Astrocyte (in vitro differentiated cells and primary cell): ENCODE data around the gene LMAN1L. TPM values are rescaled to one million over a fixed set of nuclear protein-coding genes. Genes with fewer than 3 reads are reported as not detected.

Source experiments
- DNase-seq: peaks from one replicate; pipeline ENCODE4 v3.0.0-alpha.2; 2010; ENCODE audit warnings: low read depth
- FAIRE-seq: peaks from 2 replicates; lab custom pipeline; 2011; peaks lifted over from hg19 to GRCh38; lab: Jason Lieb, UNC
- H2AFZ ChIP-seq: 2 replicates; pipeline ENCODE4 v1.6.0; 2012; ENCODE audit warnings: low read depth, low read length, inconsistent platforms
- H3K27ac ChIP-seq: 2 replicates; pipeline ENCODE4 v1.5.1; 2011; ENCODE audit warnings: low read depth, low read length, inconsistent platforms
- H3K27me3 ChIP-seq: 2 replicates; pipeline ENCODE4 v1.6.0; 2011; ENCODE audit warnings: low read length, inconsistent platforms; ENCODE audit not compliant: insufficient read depth
- H3K36me3 ChIP-seq: 2 replicates; pipeline ENCODE4 v1.5.1; 2011; ENCODE audit warnings: low read length, inconsistent platforms; ENCODE audit not compliant: insufficient read depth
- H3K4me1 ChIP-seq: 2 replicates; pipeline ENCODE4 v1.5.1; 2011; ENCODE audit warnings: low read length, inconsistent platforms; ENCODE audit not compliant: insufficient read depth
- H3K4me2 ChIP-seq: 2 replicates; pipeline ENCODE4 v1.6.0; 2012; ENCODE audit warnings: low read length, inconsistent platforms
- H3K4me3 ChIP-seq: 2 replicates; pipeline ENCODE4 v1.5.1; 2011; ENCODE audit warnings: low read depth, mild to moderate bottlenecking, low read length, inconsistent platforms; ENCODE audit not compliant: insufficient read depth
- H3K79me2 ChIP-seq: 2 replicates; pipeline ENCODE4 v1.6.0; 2012; ENCODE audit warnings: mild to moderate bottlenecking, low read length, inconsistent platforms; ENCODE audit not compliant: insufficient read depth
- H3K9ac ChIP-seq: 2 replicates; pipeline ENCODE4 v1.6.0; 2012; ENCODE audit warnings: mild to moderate bottlenecking, low read length, inconsistent platforms
- H3K9me3 ChIP-seq: 2 replicates; pipeline ENCODE4 v1.5.1; 2012; ENCODE audit warnings: low read depth, mild to moderate bottlenecking, low read length, inconsistent platforms; ENCODE audit not compliant: insufficient read depth
- H4K20me1 ChIP-seq: 2 replicates; pipeline ENCODE4 v1.6.0; 2012; ENCODE audit warnings: low read length, inconsistent platforms; ENCODE audit not compliant: insufficient read depth
- H3K27ac Mint-ChIP-seq: one replicate; pipeline ENCODE4 v1.8.0; 2021; ENCODE audit warnings: mild to moderate bottlenecking, mixed read lengths; ENCODE audit not compliant: unreplicated experiment
- H3K27me3 Mint-ChIP-seq: one replicate; pipeline ENCODE4 v1.8.0; 2021; ENCODE audit warnings: low read depth, mixed read lengths; ENCODE audit not compliant: unreplicated experiment
- H3K36me3 Mint-ChIP-seq: one replicate; pipeline ENCODE4 v1.8.0; 2021; ENCODE audit warnings: low read depth, mixed read lengths; ENCODE audit not compliant: unreplicated experiment
- H3K4me1 Mint-ChIP-seq: one replicate; pipeline ENCODE4 v1.8.0; 2021; ENCODE audit warnings: low read depth, mixed read lengths; ENCODE audit not compliant: unreplicated experiment
- H3K4me3 Mint-ChIP-seq: one replicate; pipeline ENCODE4 v1.8.0; 2021; ENCODE audit warnings: mild to moderate bottlenecking, moderate library complexity, mixed read lengths; ENCODE audit not compliant: unreplicated experiment
- H3K9me3 Mint-ChIP-seq: one replicate; pipeline ENCODE4 v1.8.0; 2021; ENCODE audit warnings: mild to moderate bottlenecking, mixed read lengths; ENCODE audit not compliant: unreplicated experiment
- EZH2 ChIP-seq: IDR thresholded peaks from 2 replicates; pipeline ENCODE4 v1.6.1; 2012; ENCODE audit warnings: mild to moderate bottlenecking, low read length, inconsistent platforms; ENCODE audit not compliant: insufficient read depth
- total RNA-seq: library from RNA; stranded (reverse); gene quantifications from 2 replicates; pipeline ENCODE4 v1.2.1, GENCODE V29; 2021
- TF ChIP-seq, protein P1 (sequence below): IDR thresholded peaks from 2 replicates; pipeline ENCODE4 v1.5.1; 2011; ENCODE audit warnings: low read depth, mild to moderate bottlenecking, inconsistent platforms, low read length, moderate library complexity; ENCODE audit not compliant: insufficient read depth

LMAN1L gene
- total RNA-seq, 1 donor from 2014 or later, result 0.32 TPM

DNA sequence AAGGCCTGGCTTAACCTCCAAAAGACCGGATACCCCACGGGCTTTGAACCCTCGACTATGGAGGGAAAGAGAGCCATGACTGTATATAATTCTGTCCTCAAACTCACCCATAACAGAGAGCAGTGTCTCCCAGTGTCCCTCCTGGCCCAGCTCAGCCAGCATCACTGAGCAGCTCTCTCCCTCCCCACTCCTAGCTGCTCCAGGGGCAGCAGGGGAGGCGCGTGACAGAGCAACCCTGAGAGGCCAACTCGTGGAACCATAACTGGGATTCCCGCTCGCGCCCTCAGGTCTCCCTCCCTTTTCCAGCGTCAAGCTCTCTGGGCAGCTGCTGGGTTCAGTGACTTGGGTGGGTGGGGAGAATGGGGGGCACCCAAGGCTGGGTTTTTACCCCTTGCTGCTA, 13.2 kb downstream of the LMAN1L start:
- peaks cover 5% of the 10 kb centered on the region for H4K20me1 ChIP-seq
- H3K9me3 ChIP-seq, result no peaks in the 10 kb centered on the region
- no peak overlapping the region for H2AFZ ChIP-seq
- H3K4me2 ChIP-seq, result no peak overlapping the region
- DNase-seq, result no peak
- Mint-ChIP-seq H3K27me3 (peaks cover 70% of the 10 kb centered on the region), H3K36me3 (no peaks in the 10 kb centered on the region), H3K9me3 (no peaks in the 10 kb centered on the region), H3K4me1 (no peaks in the 10 kb centered on the region), H3K4me3 (no peak overlapping the region), H3K27ac (no peak overlapping the region)
- no peak overlapping the region for H3K9ac ChIP-seq
- H3K27me3 ChIP-seq, result peaks cover 29% of the 10 kb centered on the region
- TF ChIP-seq EZH2, result no peak
- TF ChIP-seq, protein P1, sequence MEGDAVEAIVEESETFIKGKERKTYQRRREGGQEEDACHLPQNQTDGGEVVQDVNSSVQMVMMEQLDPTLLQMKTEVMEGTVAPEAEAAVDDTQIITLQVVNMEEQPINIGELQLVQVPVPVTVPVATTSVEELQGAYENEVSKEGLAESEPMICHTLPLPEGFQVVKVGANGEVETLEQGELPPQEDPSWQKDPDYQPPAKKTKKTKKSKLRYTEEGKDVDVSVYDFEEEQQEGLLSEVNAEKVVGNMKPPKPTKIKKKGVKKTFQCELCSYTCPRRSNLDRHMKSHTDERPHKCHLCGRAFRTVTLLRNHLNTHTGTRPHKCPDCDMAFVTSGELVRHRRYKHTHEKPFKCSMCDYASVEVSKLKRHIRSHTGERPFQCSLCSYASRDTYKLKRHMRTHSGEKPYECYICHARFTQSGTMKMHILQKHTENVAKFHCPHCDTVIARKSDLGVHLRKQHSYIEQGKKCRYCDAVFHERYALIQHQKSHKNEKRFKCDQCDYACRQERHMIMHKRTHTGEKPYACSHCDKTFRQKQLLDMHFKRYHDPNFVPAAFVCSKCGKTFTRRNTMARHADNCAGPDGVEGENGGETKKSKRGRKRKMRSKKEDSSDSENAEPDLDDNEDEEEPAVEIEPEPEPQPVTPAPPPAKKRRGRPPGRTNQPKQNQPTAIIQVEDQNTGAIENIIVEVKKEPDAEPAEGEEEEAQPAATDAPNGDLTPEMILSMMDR, result no peak
- FAIRE-seq, result no peak
- no peaks in the 10 kb centered on the region for H3K36me3 ChIP-seq
- H3K4me3 ChIP-seq, result no peak overlapping the region
- H3K27ac ChIP-seq, result no peak overlapping the region
- H3K4me1 ChIP-seq, result no peaks in the 10 kb centered on the region
- H3K79me2 ChIP-seq, result no peaks in the 10 kb centered on the region

DNA sequence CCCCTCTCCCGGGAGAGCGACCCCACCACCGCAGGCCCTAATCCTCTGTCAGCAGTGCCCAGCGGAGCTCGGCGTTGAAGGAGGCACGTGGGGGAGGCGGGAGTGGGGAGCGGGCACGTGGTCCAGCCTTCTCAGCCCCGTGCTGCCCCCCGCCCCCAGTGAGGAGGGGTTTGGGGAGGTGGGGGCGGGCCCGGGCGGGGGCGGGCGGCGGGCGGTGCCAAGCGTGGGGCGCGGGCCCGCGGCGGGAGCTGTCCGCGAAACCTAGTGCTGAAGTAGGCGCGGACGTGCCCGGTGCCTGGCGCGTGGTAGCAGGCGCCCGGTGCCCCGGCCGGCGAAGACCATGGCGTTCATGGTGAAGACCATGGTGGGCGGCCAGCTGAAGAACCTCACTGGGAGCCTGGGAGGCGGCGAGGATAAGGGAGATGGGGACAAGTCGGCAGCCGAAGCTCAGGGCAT, 13.8 kb downstream of the LMAN1L start, which contains the start of gene CPLX3:
TSS of gene CPLX3 (plus strand) at position 264 of the 456 bp plus-strand sequence. CDS start at position 341, 77 bp downstream.
- H3K4me1 ChIP-seq, result no peaks in the 10 kb centered on the region
- H3K9ac ChIP-seq, result no peak within 1 kb of the TSS
- no peaks in the 10 kb centered on the region for H3K79me2 ChIP-seq
- peaks cover 5% of the 10 kb centered on the region for H4K20me1 ChIP-seq
- H3K27me3 Mint-ChIP-seq, result peaks cover 74% of the 10 kb centered on the region
- H2AFZ ChIP-seq, result no peak within 1 kb of the TSS
- H3K36me3 ChIP-seq, result no peaks in the 10 kb centered on the region
- H3K27ac ChIP-seq, result no peak within 1 kb of the TSS
- no peak for FAIRE-seq
- H3K27ac Mint-ChIP-seq, result no peak within 1 kb of the TSS
- no peaks in the 10 kb centered on the region for H3K9me3 Mint-ChIP-seq
- no peaks in the 10 kb centered on the region for H3K36me3 Mint-ChIP-seq
- H3K4me3 ChIP-seq, result no peak within 1 kb of the TSS
- no peaks in the 10 kb centered on the region for H3K4me1 Mint-ChIP-seq
- no peaks in the 10 kb centered on the region for H3K9me3 ChIP-seq
- peaks cover 29% of the 10 kb centered on the region for H3K27me3 ChIP-seq
- DNase-seq, result no peak
- no peak within 1 kb of the TSS for H3K4me2 ChIP-seq
- H3K4me3 Mint-ChIP-seq, result no peak within 1 kb of the TSS
- no peak for TF ChIP-seq EZH2
- TF ChIP-seq, protein P1, result no peak

DNA sequence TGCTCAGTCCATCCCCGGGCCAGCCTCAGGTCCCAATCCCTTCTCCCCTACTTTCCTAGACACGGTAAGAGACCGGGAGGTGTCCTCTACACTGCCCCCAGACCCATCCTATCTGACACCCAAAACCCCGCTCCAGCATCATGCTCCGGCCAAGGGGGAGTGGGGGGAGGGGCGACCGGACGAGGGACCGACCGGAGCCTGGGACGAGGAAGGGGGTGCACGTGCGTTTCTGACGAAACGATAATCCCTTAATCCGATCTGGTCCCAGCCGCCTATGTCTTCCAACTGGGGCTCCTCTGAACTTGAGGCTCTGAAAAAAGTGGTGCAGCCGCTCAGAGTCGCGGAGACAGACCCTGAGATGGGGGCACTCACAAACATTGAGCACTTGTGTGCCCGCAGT, 14.3 kb downstream of the LMAN1L start:
- H3K79me2 ChIP-seq, result no peaks in the 10 kb centered on the region
- H3K27me3 Mint-ChIP-seq, result peaks cover 72% of the 10 kb centered on the region
- H3K4me3 ChIP-seq, result no peak overlapping the region
- no peak for DNase-seq
- H3K36me3 ChIP-seq, result no peaks in the 10 kb centered on the region
- H2AFZ ChIP-seq, result no peak overlapping the region
- no peaks in the 10 kb centered on the region for H3K36me3 Mint-ChIP-seq
- H4K20me1 ChIP-seq, result peaks cover 5% of the 10 kb centered on the region
- FAIRE-seq, result no peak
- H3K4me1 ChIP-seq, result no peaks in the 10 kb centered on the region
- H3K4me2 ChIP-seq, result no peak overlapping the region
- no peaks in the 10 kb centered on the region for H3K4me1 Mint-ChIP-seq
- no peak overlapping the region for H3K27ac Mint-ChIP-seq
- H3K27me3 ChIP-seq, result peaks cover 29% of the 10 kb centered on the region
- H3K4me3 Mint-ChIP-seq, result no peak overlapping the region
- H3K9ac ChIP-seq, result no peak overlapping the region
- H3K27ac ChIP-seq, result no peak overlapping the region
- no peaks in the 10 kb centered on the region for H3K9me3 Mint-ChIP-seq
- no peaks in the 10 kb centered on the region for H3K9me3 ChIP-seq
- TF ChIP-seq EZH2, result peak; percentile 57
- TF ChIP-seq, protein P1, result no peak
